Kidney (tissue), 22 donors: ENCODE measurements around the gene FBXO22. TPM values are rescaled to one million over a fixed set of nuclear protein-coding genes. Genes with fewer than 3 reads are reported as not detected.

Experiments used
- DNase-seq, 5 donors: peaks; one replicate each; pipeline ENCODE4 v3.0.0-alpha.2; 2013 to 2020
- FAIRE-seq: peaks from 2 replicates; lab custom pipeline; 2012; peaks lifted over from hg19 to GRCh38; lab: Jason Lieb, UNC
- H3K27ac ChIP-seq, 2 donors: one replicate each; pipeline ENCODE4 v1.7.0; 2013; ENCODE audit warnings: low read depth in 2 of 2, low read length in 2 of 2, inconsistent platforms in 1 of 2
- H3K27me3 ChIP-seq: one replicate; pipeline ENCODE4 v1.7.1; 2013; ENCODE audit warnings: low read length, inconsistent platforms; ENCODE audit not compliant: control insufficient read depth, insufficient read depth
- H3K36me3 ChIP-seq, 3 donors: one replicate each; pipeline versions ENCODE4 v1.7.0 to v1.7.1; 2013; ENCODE audit warnings: low read length in 3 of 3, control low read depth in 1 of 3, inconsistent platforms in 1 of 3; ENCODE audit not compliant: insufficient read depth in 3 of 3, control insufficient read depth in 2 of 3
- H3K4me1 ChIP-seq, 3 donors: one replicate each; pipeline versions ENCODE4 v1.7.0 to v1.7.1; 2013; ENCODE audit warnings: low read length in 3 of 3, inconsistent platforms in 1 of 3, low read depth in 1 of 3; ENCODE audit not compliant: control insufficient read depth in 2 of 3, insufficient read depth in 2 of 3
- H3K4me3 ChIP-seq, 3 donors: one replicate each; pipeline versions ENCODE4 v1.7.0 to v1.8.1; 2013; ENCODE audit warnings: low read length in 3 of 3, control low read depth in 1 of 3, inconsistent platforms in 1 of 3
- H3K9ac ChIP-seq, 3 donors: one replicate each; pipeline versions ENCODE4 v1.7.0 to v1.7.1; 2013; ENCODE audit warnings: low read length in 3 of 3, control low read depth in 1 of 3, inconsistent platforms in 1 of 3
- H3K9me3 ChIP-seq, 3 donors: one replicate each; pipeline versions ENCODE4 v1.7.0 to v1.7.1; 2013; ENCODE audit warnings: low read length in 3 of 3, control low read depth in 1 of 3, inconsistent platforms in 1 of 3; ENCODE audit not compliant: control insufficient read depth in 2 of 3, insufficient read depth in 1 of 3
- CTCF ChIP-seq: IDR thresholded peaks from 3 replicates; pipeline ENCODE4 v1.5.1; 2012; ENCODE audit warnings: mild to moderate bottlenecking, moderate library complexity, borderline replicate concordance; ENCODE audit not compliant: insufficient read depth; ENCODE audit errors: extremely low read depth
- intact Hi-C: fragments of 100-400 bp; cut with DNase I; formaldehyde crosslinking; loops from one replicate; pipeline ENCODE4 v1.11.1; 2022
- long read RNA-seq, 10 donors: library from polyadenylated mRNA in 1 of 10; unstranded in 1 of 10; transcript quantifications; one replicate each; pipeline ENCODE4 v2.0.0 and lab custom pipeline, GENCODE V29; 2021 to 2026
- polyA plus RNA-seq: library from polyadenylated mRNA; stranded (reverse); fragments of 350-450 nt; fragmentation: Illumina TruSeq; extraction: RNeasy Lipid Tissue Mini Kit (QIAGEN cat#74804); gene quantifications from one replicate; pipeline ENCODE4 v1.2.3, GENCODE V29; 2014; ENCODE audit warnings: low read depth, low replicate concordance; ENCODE audit not compliant: insufficient read depth
- total RNA-seq: library from RNA; stranded (reverse); fragmentation: NEBNext Ultra II Directional; extraction: Animal tissue kit (Norgen Biotek cat#: 25700); gene quantifications from one replicate; pipeline ENCODE4 v1.2.1, GENCODE V29; 2021
- donor health status: control.
- donor health status: control.
- donor health status: control.
- donor health status: control.
- donor health status: control.
- donor health status: DM: yes; HTN: yes; CAD: no.
- donor health status: Normal renal cell carcinoma (clear cell type).

The FBXO22 gene
- 28.7 TPM for total RNA-seq
- 24.1 TPM for polyA plus RNA-seq
- long read RNA-seq, donor 1, full-length matches to known transcripts = 6 of 6 reads
- long read RNA-seq, donor 1, partial matches to known transcripts = 0 of 6 reads
- long read RNA-seq, donor 1, other reads (novel, unspliced or antisense) = 0 of 6 reads
- long read RNA-seq, donor 2, full-length matches to known transcripts = 4 of 4 reads
- long read RNA-seq, donor 2, partial matches to known transcripts = 0 of 4 reads
- long read RNA-seq, donor 2, other reads (novel, unspliced or antisense) = 0 of 4 reads
- long read RNA-seq, donor 3, full-length matches to known transcripts = 7 of 7 reads
- long read RNA-seq, donor 3, partial matches to known transcripts = 0 of 7 reads
- long read RNA-seq, donor 3, other reads (novel, unspliced or antisense) = 0 of 7 reads
- long read RNA-seq, donor 4, full-length matches to known transcripts = 10 of 10 reads
- long read RNA-seq, donor 4, partial matches to known transcripts = 0 of 10 reads
- long read RNA-seq, donor 4, other reads (novel, unspliced or antisense) = 0 of 10 reads
- long read RNA-seq, donor 5 = 0 reads
- long read RNA-seq, donor 6, full-length matches to known transcripts = 9 of 9 reads
- long read RNA-seq, donor 6, partial matches to known transcripts = 0 of 9 reads
- long read RNA-seq, donor 6, other reads (novel, unspliced or antisense) = 0 of 9 reads
- long read RNA-seq, donor 7, full-length matches to known transcripts = 18 of 23 reads
- long read RNA-seq, donor 7, partial matches to known transcripts = 1 of 23 reads
- long read RNA-seq, donor 7, other reads (novel, unspliced or antisense) = 4 of 23 reads
- long read RNA-seq, donor 8, full-length matches to known transcripts = 11 of 11 reads
- long read RNA-seq, donor 8, partial matches to known transcripts = 0 of 11 reads
- long read RNA-seq, donor 8, other reads (novel, unspliced or antisense) = 0 of 11 reads
- long read RNA-seq, donor 9, full-length matches to known transcripts = 6 of 6 reads
- long read RNA-seq, donor 9, partial matches to known transcripts = 0 of 6 reads
- long read RNA-seq, donor 9, other reads (novel, unspliced or antisense) = 0 of 6 reads
- long read RNA-seq, donor 10, full-length matches to known transcripts = 3 of 3 reads
- long read RNA-seq, donor 10, partial matches to known transcripts = 0 of 3 reads
- long read RNA-seq, donor 10, other reads (novel, unspliced or antisense) = 0 of 3 reads

GRCh38 chr15:75903331-75904239 lies at the start of gene FBXO22:
FBXO22 (plus strand) TSS chr15:75903878; CDS start chr15:75903964, 86 bp downstream.
- no peak for FAIRE-seq
- intact Hi-C loops = no loop called here

GRCh38 chr15:75857886-75858285 lies 45.8 kb upstream of the FBXO22 start:
- Histone ChIP-seq H3K27me3 (no peaks in the 10 kb centered on the region), H3K36me3 (no peaks in the 10 kb centered on the region), H3K9ac (no peak overlapping the region), H3K9me3 (no peaks in the 10 kb centered on the region), H3K4me1 (no peaks in the 10 kb centered on the region), H3K27ac (no peak overlapping the region), H3K4me3 (no peak overlapping the region)
- intact Hi-C loops = no loop called here
- FAIRE-seq = no peak
- DNase-seq = no peak
- no peak for TF ChIP-seq CTCF

More at GRCh38 chr15:75903331-75904239, at the start of gene FBXO22:
- Histone ChIP-seq H3K27me3 (no peaks in the 10 kb centered on the region), H3K9ac (peak within 1 kb of the TSS; percentile 83 to 93 (median 91)), H3K4me1 (peaks cover 0 to 6% (median 2%) of the 10 kb centered on the region in 3 donors), H3K36me3 (peaks cover 0 to 6% (median 2%) of the 10 kb centered on the region in 3 donors), H3K9me3 (no peaks in the 10 kb centered on the region), H3K27ac (peak within 1 kb of the TSS; percentile 76 to 81), H3K4me3 (peak within 1 kb of the TSS; percentile 89 to 97 (median 95))
- peak; percentile 92 to 97 (median 95) for DNase-seq
- TF ChIP-seq CTCF = no peak

- H3K27me3 ChIP-seq = no peaks in the 10 kb centered on the region
- no peak overlapping the region for H3K27ac ChIP-seq
- no peak overlapping the region for H3K4me3 ChIP-seq
- DNase-seq (no peak), FAIRE-seq (no peak)
- no peaks in the 10 kb centered on the region for H3K4me1 ChIP-seq
- no peak overlapping the region for H3K9ac ChIP-seq
- no peaks in the 10 kb centered on the region for H3K36me3 ChIP-seq
- no peaks in the 10 kb centered on the region for H3K9me3 ChIP-seq
- intact Hi-C loops = no loop called here
- no peak for TF ChIP-seq CTCF
Observed at GRCh38 chr15:75861750-75862402, 41.8 kb upstream of the FBXO22 start.
